Bladder microvascular endothelial cell (primary cell): ENCODE measurements around the gene ANTKMT. TPM values are rescaled to one million over a fixed set of nuclear protein-coding genes. Genes with fewer than 3 reads are reported as not detected.

Source experiments
- total RNA-seq: library from RNA; depleted of rRNA; stranded (reverse); fragments of >200 nt; gene quantifications from 2 replicates; pipeline ENCODE4 v1.2.3, GENCODE V29; 2014

ANTKMT gene, protein sequence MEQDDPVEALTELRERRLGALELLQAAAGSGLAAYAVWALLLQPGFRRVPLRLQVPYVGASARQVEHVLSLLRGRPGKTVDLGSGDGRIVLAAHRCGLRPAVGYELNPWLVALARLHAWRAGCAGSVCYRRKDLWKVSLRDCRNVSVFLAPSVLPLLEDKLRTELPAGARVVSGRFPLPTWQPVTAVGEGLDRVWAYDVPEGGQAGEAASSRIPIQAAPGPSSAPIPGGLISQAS
- 19.1 and 21.4 TPM in 2 replicates for total RNA-seq

DNA sequence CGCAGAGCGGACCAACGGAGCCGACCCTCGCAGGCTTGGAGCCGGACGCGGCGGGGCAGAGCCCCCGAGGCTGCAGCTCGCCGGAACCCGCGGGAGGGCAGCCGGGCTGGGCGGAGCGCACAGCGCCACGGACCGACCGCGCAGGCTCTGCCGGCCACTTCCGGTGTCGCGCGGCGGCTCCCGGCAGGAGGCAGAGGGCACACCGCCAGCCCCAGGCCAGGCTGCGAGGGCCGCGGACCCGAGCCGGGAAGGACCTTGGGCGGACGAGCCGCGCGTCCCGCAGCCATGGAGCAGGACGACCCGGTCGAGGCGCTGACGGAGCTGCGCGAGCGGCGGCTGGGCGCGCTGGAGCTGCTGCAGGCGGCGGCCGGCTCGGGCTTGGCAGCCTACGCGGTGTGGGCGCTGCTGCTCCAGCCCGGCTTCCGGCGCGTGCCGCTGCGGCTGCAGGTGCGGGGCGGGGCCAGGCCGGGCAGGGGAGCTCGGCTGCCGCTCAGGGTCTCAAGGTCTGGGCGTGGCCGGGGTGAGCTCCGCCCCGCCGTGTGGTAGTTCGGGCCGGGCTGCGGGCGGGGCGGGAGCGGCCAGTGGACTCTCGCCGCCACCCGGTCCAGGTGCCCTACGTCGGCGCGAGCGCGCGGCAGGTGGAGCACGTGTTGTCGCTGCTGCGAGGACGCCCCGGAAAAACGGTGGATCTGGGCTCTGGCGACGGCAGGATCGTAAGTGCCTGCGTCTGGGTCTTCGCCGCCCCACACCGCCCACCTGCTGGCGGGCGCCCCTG, at the start of gene ANTKMT:
ANTKMT (plus strand) TSS at position 157 of the 775 bp plus-strand sequence; CDS start at position 286, 129 bp downstream.

DNA sequence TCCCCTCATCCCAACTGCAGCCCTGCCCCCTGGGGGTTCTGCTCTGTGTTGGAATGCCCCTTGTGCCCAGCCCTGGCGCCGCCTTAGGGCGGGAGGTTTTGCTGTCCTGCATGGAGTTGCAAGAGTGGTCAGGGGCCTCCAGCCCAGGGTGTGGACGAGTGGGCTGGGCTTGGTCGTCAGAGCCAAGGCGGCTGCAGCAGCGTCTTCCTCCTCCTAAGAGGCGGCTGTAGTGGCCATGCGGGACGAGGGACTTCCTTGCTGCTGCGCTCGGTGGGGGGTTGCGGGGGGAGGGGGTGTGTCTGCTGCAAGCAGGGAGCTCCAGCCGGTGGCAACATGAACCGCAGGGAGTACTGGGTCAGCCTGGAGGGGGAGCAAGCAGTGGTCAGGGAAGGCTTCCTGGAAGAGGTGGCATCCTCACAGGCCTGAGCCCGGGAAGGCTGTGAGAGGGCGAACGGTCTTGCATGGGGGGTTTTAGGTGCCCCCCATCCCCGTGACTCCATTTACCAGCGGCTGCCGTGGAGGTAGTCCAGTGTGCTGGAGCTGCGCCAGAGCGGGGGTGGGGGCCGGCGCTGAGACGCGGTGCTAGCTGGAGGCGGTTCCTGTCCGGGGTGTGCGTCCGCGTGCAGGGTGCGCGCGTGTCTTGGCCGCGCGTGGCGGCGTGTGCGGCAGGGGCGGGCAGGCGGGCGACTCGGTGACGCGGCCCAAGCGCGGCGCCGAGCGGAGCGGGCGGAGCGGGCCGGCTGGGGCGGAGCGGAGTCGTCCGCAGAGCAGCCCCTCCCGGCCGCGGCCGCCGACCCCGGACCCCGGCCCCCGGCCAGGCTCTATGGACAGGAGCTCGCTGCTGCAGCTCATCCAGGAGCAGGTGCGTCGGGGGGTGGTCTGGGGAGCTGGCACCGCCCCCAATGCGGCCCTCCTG, 45.7 kb upstream of the ANTKMT start, which contains the start of gene RHBDL1:
RHBDL1 (plus strand) TSS at position 704 of the 916 bp plus-strand sequence; CDS start at position 824, 120 bp downstream.

DNA sequence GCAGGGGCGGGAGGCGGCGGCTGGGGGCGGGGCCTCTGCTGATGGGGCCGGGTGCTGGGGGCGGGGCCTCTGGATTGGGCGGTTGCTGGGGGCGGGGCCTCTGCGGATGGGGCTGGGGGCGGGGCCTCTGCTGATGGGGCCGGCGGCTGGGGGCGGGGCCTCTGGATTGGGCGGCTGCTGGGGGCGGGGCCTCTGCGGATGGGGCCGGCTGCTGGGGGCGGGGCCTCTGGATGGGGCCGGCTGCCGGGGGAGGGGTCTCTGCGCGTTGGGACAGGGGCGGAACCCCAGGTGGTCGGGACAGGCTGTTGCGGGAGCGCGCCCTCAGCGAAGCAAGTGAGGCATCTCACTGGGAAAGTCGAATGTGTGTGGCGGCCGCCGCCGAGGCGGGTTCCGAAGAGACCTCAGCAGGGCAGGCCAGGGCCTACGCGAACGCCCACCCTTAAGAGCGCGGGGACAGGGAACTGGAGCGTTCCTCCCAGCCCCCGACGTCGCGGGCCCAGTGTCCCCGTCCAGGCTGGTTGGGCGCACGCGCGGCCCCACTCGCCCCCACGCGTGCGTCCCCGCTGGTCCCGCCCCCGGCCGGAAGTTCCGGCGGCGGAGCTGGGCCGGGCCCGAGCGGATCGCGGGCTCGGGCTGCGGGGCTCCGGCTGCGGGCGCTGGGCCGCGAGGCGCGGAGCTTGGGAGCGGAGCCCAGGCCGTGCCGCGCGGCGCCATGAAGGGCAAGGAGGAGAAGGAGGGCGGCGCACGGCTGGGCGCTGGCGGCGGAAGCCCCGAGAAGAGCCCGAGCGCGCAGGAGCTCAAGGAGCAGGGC, 40.9 kb upstream of the ANTKMT start, which contains the start of gene STUB1:
STUB1 (plus strand) TSS at position 597 of the 811 bp plus-strand sequence; CDS start at position 713, 116 bp downstream.

DNA sequence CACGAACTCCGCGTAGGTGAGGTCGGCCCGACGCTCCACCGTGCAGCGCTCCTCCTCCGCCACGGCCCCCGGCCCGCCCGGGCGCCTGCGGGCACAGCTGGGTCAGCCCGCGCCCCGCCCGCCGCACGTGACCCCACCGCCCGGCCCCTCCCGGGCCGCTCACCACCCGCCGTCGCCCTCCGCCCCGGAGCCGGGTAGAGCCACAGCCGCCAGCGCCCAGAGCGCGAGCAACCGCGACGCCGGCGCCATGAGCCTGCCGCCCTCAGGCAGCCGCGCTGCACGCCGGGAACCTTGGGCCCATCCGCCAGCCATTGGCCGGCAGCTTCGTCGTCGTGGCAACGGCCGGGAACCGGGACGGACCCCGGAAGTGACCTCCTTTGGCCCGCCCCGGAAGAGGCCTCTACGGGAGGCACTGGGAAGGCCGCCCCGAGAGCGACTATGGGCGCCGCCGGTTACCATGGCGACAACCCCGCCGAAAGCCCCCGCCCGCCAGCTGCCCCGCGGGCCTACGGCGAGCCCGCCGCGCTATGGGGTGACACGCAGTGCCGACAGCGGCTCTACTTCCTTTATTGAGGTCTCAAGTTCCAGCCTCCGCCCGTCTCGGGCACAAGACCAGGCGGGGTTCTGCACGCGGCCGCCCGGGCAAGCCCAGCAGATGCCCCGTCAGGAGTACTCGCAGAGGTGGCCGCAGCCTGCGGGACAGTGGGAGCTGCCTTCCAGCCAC, 36.7 kb upstream of the ANTKMT start, which contains the start of gene JMJD8:
JMJD8 (minus strand) TSS at position 264 of the 724 bp plus-strand sequence; CDS start at position 249, 15 bp downstream.

DNA sequence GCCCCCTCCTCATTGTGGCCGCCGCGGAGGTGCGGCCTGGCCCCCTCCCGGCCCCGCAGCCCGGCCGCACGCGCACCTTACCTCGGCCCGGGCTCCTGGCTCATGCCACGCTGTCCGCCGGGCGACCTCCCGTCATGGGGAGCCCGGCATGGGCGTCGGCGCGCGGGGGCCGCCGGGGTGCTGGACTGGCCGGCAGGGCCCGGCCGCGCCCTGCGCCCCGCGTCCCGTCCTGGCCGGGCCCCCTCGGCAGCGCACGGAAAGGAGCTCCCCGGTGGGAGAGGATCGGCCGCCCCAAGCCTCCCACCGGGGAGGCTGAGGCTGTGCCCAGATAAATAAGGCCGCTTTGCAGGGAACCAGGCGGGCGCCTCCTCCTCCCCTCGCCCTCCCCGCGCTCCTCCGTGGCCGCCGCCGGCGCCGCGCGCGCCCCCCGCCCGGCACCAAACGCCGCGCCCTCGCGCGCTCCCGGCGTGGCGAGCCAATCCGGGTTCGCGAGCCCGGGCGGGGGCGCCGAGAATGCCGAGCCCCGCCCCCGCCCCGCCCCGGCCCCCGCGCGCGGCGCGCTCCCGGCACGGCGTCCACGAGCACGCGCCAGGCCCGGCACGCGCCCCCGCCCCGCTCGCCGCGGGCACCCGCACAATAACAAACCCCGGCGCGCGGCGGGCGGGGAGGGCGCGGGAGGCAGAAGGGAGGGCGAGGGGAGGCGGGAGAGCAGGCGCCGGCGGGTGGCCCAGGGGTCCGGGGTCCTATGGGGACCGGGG, 15.3 kb upstream of the ANTKMT start, which contains the start of gene FBXL16:
FBXL16 (minus strand) TSS at position 371 of the 758 bp plus-strand sequence. CDS start 8,396 bp downstream, outside the sequence.

DNA sequence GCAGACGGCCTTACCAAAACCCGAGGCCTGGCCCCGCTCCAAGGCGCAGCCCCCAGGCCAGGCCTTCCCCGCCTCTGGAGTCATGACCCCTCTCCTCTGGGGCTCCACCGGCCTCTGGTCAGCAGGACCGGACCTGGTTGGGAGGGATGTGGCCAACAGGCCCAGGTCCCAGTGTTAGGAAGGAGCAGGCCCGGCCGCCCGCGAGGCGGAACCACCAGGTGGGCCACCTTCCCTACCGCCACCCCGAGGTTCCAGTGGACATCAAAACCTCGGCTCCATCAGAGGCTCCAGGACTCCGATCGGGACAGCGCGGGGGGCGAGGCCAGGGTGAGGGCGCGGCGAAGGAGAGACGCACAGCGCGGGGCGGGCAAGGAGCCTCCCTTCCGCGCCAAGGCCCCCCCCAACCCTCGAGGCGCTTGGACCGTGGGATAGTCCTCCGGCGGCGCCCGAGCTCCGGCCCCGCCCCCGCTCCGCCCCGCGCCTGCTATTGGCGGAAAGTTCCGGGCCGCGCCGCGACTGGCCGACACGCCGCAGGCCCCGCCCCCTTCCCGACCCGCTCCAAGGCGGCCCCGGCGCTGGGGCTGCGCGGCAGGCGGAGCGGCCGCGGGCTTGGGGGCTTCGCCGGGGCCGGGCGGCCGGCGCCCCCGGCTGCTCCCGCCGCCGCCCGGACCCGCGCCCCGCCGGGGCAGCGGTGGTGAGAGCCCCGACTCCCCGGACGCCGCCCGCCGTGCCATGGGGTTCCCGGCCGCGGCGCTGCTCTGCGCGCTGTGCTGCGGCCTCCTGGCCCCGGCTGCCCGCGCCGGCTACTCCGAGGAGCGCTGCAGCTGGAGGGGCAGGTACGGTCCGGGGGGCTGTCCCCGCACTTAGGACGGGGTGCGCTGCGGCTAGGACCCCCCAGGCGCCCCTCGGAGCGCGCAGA, 6.1 kb upstream of the ANTKMT start, which contains the start of gene METRN:
METRN (plus strand) TSS at position 561 of the 919 bp plus-strand sequence; CDS start at position 733, 172 bp downstream.

DNA sequence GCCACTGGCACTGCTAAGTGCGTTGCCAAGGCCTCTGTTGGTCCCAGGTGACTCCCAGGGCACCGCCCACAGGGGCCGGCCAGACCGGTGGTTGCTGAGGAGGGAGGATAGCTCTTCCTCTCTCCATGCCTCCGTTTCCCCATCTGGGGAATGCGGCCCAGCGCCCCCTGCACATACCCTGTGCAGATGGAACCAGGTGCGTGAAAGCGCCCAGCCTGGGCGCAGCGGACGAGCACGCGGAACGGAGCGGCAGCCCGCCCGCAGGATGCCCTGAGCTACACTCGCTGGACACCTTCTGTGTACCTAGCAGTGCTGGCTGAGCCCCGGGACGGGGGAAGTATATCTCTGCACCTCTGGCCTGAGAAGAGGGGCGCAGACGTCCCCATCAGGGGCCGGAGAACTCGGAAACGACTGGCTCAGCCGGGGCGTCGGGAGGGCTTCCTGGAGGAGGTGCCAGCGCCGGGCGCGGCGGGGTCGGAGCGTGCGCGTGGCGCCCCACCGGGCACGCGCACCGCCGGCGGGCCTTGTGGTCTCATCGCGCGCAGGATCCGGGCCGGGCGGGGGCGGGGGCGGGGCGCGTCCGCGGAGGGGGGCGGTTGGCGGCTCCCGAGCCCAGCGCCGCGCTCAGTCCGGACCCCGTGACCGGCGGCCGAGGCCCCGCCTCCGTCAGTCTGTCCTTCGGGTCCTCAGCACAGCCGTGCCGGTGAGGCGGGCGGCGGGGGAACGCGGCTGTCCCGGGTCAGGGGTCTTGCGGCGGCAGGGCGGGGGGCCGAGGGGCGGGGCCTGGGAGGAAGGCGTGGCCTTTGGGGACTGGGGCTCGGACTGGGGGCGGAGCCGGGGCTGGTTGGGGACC, 5.7 kb downstream of the ANTKMT start, which contains the start of the genes CCDC78 and HAGHL:
CCDC78 (minus strand) TSS at position 6 of the 853 bp plus-strand sequence. CDS start 76 bp downstream, outside the sequence.
HAGHL (plus strand) TSS at position 669 of the 853 bp plus-strand sequence. CDS start 404 bp downstream, outside the sequence.

DNA sequence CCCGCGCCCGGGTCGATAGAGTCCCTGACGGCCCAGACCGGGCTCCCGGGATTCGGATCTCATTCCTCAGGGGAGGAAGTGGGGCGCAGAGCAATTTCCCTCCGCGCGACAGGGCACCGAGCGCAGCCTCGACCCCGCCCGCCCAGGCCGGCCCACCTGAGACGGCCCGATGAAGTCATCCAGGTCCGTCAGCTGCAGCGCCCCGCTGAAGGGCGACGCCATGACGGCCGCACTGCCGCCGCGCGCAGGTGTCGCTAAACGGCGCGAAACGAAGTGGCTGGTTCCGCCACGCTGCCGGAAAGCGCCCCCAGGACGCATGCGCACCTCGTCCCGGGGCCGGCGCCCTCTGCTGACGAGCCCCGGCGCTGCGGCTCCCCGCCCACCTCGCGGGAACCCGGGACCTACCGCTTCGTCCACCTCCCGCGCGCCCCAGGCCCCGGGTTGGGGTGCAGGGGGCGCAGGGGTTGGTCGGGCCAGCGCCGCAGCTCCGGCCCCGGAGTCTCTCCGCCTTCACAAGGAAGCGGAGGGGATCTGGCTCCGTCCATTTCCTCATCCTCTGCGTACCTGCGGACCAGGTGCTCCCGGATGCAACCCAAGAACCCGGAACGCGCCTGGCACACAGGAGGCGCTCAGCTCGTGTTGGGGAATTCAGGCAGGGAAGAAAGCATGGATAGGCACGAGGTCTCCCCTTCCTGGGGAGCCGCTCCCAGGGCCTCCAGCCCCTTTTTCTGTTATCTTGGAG, 20.0 kb downstream of the ANTKMT start, which contains the start of gene CIAO3:
CIAO3 (minus strand) TSS at position 234 of the 742 bp plus-strand sequence; CDS start at position 222, 12 bp downstream.

DNA sequence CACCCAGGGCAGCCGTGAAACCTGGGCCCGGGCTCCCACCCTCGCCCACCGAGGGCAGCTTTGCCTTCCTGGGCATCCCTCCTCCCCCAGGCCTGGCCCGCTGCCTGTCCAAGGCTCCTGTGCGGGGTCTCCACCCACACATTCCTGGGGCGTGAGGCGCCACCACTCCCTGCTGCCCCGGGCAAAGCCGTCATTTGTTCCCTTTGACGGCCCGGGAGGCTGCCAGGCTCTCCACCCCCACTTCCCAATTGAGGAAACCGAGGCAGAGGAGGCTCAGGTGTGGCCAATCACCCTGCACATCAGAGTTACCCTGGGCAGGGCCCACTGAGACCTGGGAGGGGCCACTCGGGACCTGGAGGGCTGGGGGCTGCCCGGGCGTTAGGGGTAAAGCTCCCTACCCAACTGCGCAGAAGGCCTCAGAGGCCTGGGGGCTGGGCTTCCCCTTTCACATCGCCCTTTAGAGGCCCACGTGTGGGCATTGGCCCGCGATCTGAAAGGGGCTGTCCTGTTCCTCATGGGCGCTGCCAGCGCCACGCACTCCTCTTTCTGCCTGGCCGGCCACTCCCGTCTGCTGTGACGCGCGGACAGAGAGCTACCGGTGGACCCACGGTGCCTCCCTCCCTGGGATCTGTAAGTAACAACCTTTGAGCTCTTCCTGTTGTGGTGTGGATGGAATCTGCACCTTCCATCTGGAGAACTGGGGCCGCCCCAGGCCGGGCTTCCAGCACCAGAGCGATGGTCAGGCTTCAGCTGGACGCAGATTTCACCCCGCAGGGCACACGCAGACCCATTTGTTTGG, 39.8 kb downstream of the ANTKMT start, which contains the start of gene MSLN:
MSLN (plus strand) TSS at position 190 of the 799 bp plus-strand sequence. CDS start 1,947 bp downstream, outside the sequence.

Other genes with a start within 250 kb of the ANTKMT start
- 20.6 and 36.8 TPM in 2 replicates for gene CAPN15, start 193.4 kb upstream of the ANTKMT start, total RNA-seq
- gene PRR35, start 160.8 kb upstream of the ANTKMT start, total RNA-seq: not detected in 2 replicates
- 0.88 and 1.3 TPM in 2 replicates for gene NHLRC4, start 154.1 kb upstream of the ANTKMT start, total RNA-seq
- 20.7 and 26.4 TPM in 2 replicates for gene PIGQ, start 151.2 kb upstream of the ANTKMT start, total RNA-seq
- 7.4 and 11.5 TPM in 2 replicates for gene RAB40C, start 131.1 kb upstream of the ANTKMT start, total RNA-seq
- gene WFIKKN1, start 90.2 kb upstream of the ANTKMT start, total RNA-seq: 0.19 TPM in 1 of 2 replicates, not detected in the other
- gene METTL26, start 84.8 kb upstream of the ANTKMT start, total RNA-seq: 43.6 and 69.1 TPM in 2 replicates
- gene MCRIP2, start 79.3 kb upstream of the ANTKMT start, total RNA-seq: 12.1 and 12.6 TPM in 2 replicates
- gene WDR90, start 71.8 kb upstream of the ANTKMT start, total RNA-seq: 5.7 and 10.0 TPM in 2 replicates
- 23.2 and 38.9 TPM in 2 replicates for gene RHOT2, start 53.0 kb upstream of the ANTKMT start, total RNA-seq
- 0.16 and 0.50 TPM in 2 replicates for gene RHBDL1, start 45.5 kb upstream of the ANTKMT start, total RNA-seq
- gene STUB1, start 40.7 kb upstream of the ANTKMT start, total RNA-seq: 111 TPM in 2 replicates
- gene JMJD8, start 36.8 kb upstream of the ANTKMT start, total RNA-seq: 23.0 and 31.2 TPM in 2 replicates
- gene WDR24, start 30.7 kb upstream of the ANTKMT start, total RNA-seq: 2.6 and 5.0 TPM in 2 replicates
- under 0.01 and 0.13 TPM in 2 replicates for gene FBXL16, start 15.3 kb upstream of the ANTKMT start, total RNA-seq
- 25.3 and 31.1 TPM in 2 replicates for gene METRN, start 6.0 kb upstream of the ANTKMT start, total RNA-seq
- gene CCDC78, start 5.3 kb downstream of the ANTKMT start, total RNA-seq: 1.2 TPM in 1 of 2 replicates, not detected in the other
- gene HAGHL, start 6.0 kb downstream of the ANTKMT start, total RNA-seq: 2.9 and 8.2 TPM in 2 replicates
- 30.4 and 38.2 TPM in 2 replicates for gene CIAO3, start 19.9 kb downstream of the ANTKMT start, total RNA-seq
- gene MSLN, start 39.6 kb downstream of the ANTKMT start, total RNA-seq: not detected in 2 replicates
- gene RPUSD1, start 67.2 kb downstream of the ANTKMT start, total RNA-seq: 20.8 and 22.0 TPM in 2 replicates
- gene CHTF18, start 67.5 kb downstream of the ANTKMT start, total RNA-seq: 13.6 and 13.8 TPM in 2 replicates
- gene GNG13, start 79.6 kb downstream of the ANTKMT start, total RNA-seq: not detected in 2 replicates
- 5.0 and 10.8 TPM in 2 replicates for gene LMF1, start 249.8 kb downstream of the ANTKMT start, total RNA-seq